Adipose tissue (tissue), 3 donors: ENCODE data around the gene ADGRE1. TPM values are rescaled to one million over a fixed set of nuclear protein-coding genes. Genes with fewer than 3 reads are reported as not detected.

ENCODE experiments used
- H3K27ac ChIP-seq: one replicate; pipeline ENCODE4 v1.5.1; 2013; ENCODE audit warnings: low read depth, low read length
- WGBS, 3 donors: extraction: QIAGEN DNeasy Blood & Tissue Kit; methylation state at CpG; one replicate each; pipeline ENCODE4 v1.1.7; 2013; 5-methylcytosine and 5-hydroxymethylcytosine counted together
- polyA plus RNA-seq, 3 donors: library from polyadenylated mRNA; stranded (reverse); fragments of 200-250 nt; gene quantifications; one replicate each; pipeline ENCODE4 v1.2.3, GENCODE V29; 2013
- donor health status: healthy with polysubstance abuse.
- donor health status: Bipolar disorder and iron deficiency.
- donor health status: healthy.

The ADGRE1 gene
- polyA plus RNA-seq, 3 donors = 0.11 to 1.4 (median 0.13) TPM

GRCh38 chr19:6873708-6874431 lies 13.5 kb upstream of the ADGRE1 start:
- H3K27ac ChIP-seq = no peak overlapping the region
- WGBS, 3 donors = 81 to 89% (median 87%) methylated on average over 10 of the region's 10 CpGs

- WGBS, 3 donors = 76 to 95% (median 80%) methylated on average over 2 of the region's 2 CpGs
- H3K27ac ChIP-seq = no peak overlapping the region
Observed at GRCh38 chr19:6875218-6875617, 12.2 kb upstream of the ADGRE1 start.

GRCh38 chr19:6876748-6877147 lies 10.6 kb upstream of the ADGRE1 start:
- no peak overlapping the region for H3K27ac ChIP-seq
- 30 to 62% (median 37%) methylated on average over 7 of the region's 7 CpGs for WGBS, 3 donors

- H3K27ac ChIP-seq = no peak overlapping the region
- WGBS, 3 donors = 78 to 85% (median 82%) methylated on average over 4 of the region's 4 CpGs
Observed at GRCh38 chr19:6877766-6878165, 9.6 kb upstream of the ADGRE1 start.

- WGBS, 3 donors = 62 to 68% (median 64%) methylated on average over 7 of the region's 7 CpGs
Observed at GRCh38 chr19:6886277-6886897, 992 bp upstream of the ADGRE1 start.

GRCh38 chr19:6888967-6889366 lies 1.6 kb downstream of the ADGRE1 start:
- WGBS, 3 donors = 88 to 94% (median 94%) methylated on average over 2 of the region's 2 CpGs
- no peak overlapping the region for H3K27ac ChIP-seq

More at GRCh38 chr19:6886277-6886897, 992 bp upstream of the ADGRE1 start:
- H3K27ac ChIP-seq = no peak overlapping the region

- WGBS, 3 donors = 29 to 47% (median 45%) methylated on average over 3 of the region's 3 CpGs
- H3K27ac ChIP-seq = no peak overlapping the region
Observed at GRCh38 chr19:6890401-6890913, 3.1 kb downstream of the ADGRE1 start.

GRCh38 chr19:6890938-6891337 lies 3.6 kb downstream of the ADGRE1 start:
- 54 to 63% (median 62%) methylated on average over 8 of the region's 8 CpGs for WGBS, 3 donors
- no peak overlapping the region for H3K27ac ChIP-seq

GRCh38 chr19:6891761-6892385 lies 4.5 kb downstream of the ADGRE1 start:
- WGBS, 3 donors = 50 to 64% (median 55%) methylated on average over 8 of the region's 8 CpGs
- H3K27ac ChIP-seq = no peak overlapping the region

- WGBS, 3 donors = 73 to 92% (median 87%) methylated on average over 1 of the region's 1 CpG
- H3K27ac ChIP-seq = no peak overlapping the region
Observed at GRCh38 chr19:6894313-6894712, 6.9 kb downstream of the ADGRE1 start.

GRCh38 chr19:6903446-6903845 lies 16.1 kb downstream of the ADGRE1 start:
- H3K27ac ChIP-seq = no peak overlapping the region

- no peak overlapping the region for H3K27ac ChIP-seq
- 12 to 83% (median 52%) methylated on average over 3 of the region's 3 CpGs for WGBS, 3 donors
Observed at GRCh38 chr19:6906559-6907060, 19.2 kb downstream of the ADGRE1 start.

GRCh38 chr19:6911523-6911922 lies 24.1 kb downstream of the ADGRE1 start:
- WGBS, 3 donors = 39 to 61% (median 53%) methylated on average over 3 of the region's 3 CpGs
- H3K27ac ChIP-seq = no peak overlapping the region

GRCh38 chr19:6914321-6914720 lies 26.9 kb downstream of the ADGRE1 start:
- no peak overlapping the region for H3K27ac ChIP-seq
- WGBS, 3 donors = 18 to 71% (median 70%) methylated on average over 2 of the region's 2 CpGs

- 70 to 89% (median 88%) methylated on average over 3 of the region's 3 CpGs for WGBS, 3 donors
- H3K27ac ChIP-seq = no peak overlapping the region
Observed at GRCh38 chr19:6916952-6917351, 29.6 kb downstream of the ADGRE1 start.

GRCh38 chr19:6925386-6925785 lies 38.0 kb downstream of the ADGRE1 start:
- no peak overlapping the region for H3K27ac ChIP-seq
- 62 to 77% (median 70%) methylated on average over 7 of the region's 7 CpGs for WGBS, 3 donors

GRCh38 chr19:6925801-6926751 lies 38.7 kb downstream of the ADGRE1 start:
- 69 to 74% (median 69%) methylated on average over 15 of the region's 15 CpGs for WGBS, 3 donors
- H3K27ac ChIP-seq = no peak overlapping the region

- WGBS, 3 donors = 42 to 77% (median 65%) methylated on average over 3 of the region's 3 CpGs
Observed at GRCh38 chr19:6930190-6930589, 42.8 kb downstream of the ADGRE1 start.

More at GRCh38 chr19:6930190-6930589, 42.8 kb downstream of the ADGRE1 start:
- no peak overlapping the region for H3K27ac ChIP-seq
